GM12891 (cell line): ENCODE results near the gene DNAH17.

Experiments used
- POLR2A ChIP-seq: IDR thresholded peaks from 2 replicates; pipeline ENCODE4 v1.6.1; 2011; ENCODE audit warnings: low read depth, low read length, control low read depth
- POLR2AphosphoS5 ChIP-seq: IDR thresholded peaks from 2 replicates; pipeline ENCODE4 v1.6.1; 2011; ENCODE audit warnings: low read depth, low read length, control low read depth
- SPI1 ChIP-seq: IDR thresholded peaks from 2 replicates; pipeline ENCODE4 v1.6.1; 2011; ENCODE audit warnings: low read depth, low read length, control low read depth
- TAF1 ChIP-seq: IDR thresholded peaks from 2 replicates; pipeline ENCODE4 v1.6.1; 2011; ENCODE audit warnings: low read depth, low read length, control low read depth

GRCh38 chr17:78391843-78392242 lies 185.4 kb downstream of the DNAH17 start:
- TF ChIP-seq POLR2A = no peak
- no peak for TF ChIP-seq POLR2AphosphoS5
- TF ChIP-seq TAF1 = no peak
- TF ChIP-seq SPI1 = no peak
